ENCODE measurements around the gene CATSPERE.
"Not testable (repeated sequence)": the region's sequence is repeated elsewhere in the genome, so short reads cannot be mapped to it uniquely, and the experiment has no call there.

CATSPERE gene

DNA sequence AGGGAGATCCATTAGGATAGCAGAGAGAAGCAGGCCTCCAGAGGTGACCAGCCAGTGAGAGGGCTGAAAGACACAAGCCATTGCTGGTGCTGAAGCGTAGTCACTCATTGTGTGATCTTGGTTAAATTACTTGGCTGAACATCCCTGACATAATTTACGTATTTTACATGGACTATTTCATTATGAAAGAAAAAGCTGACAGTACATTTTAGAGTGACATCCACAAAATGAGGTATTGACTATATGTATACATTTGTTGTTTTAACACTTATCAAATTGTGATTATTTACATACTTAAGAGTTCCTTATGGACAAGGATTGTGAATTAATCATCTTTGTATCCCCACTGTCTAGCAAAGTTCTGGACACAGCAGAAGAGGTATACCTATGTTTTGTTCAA, 206.7 kb downstream of the CATSPERE start:
- no CpG with 5 or more reads among the region's 2 CpGs for WGBS (ENCODE audit: insufficient coverage)
- H3K4me1 ChIP-seq (ENCODE audit: control extremely low read depth in 1 of 4, control insufficient read depth in 4 of 4, insufficient read depth in 4 of 4, low read length in 3 of 4) = peaks cover 6 to 22% (median 16%) of the 10 kb centered on the region in 4 experiments
- H3K27me3 ChIP-seq (replicated peaks in 2 of 5; ENCODE audit: control insufficient read depth in 4 of 5, insufficient read depth in 5 of 5, low read length in 4 of 5) = no peaks in the 10 kb centered on the region
- no peak for DNase-seq
- peaks cover 4 to 21% (median 9%) of the 10 kb centered on the region in 4 experiments for H3K36me3 ChIP-seq (ENCODE audit: control insufficient read depth in 4 of 4, insufficient read depth in 4 of 4, low read length in 3 of 4)
- H3K9me3 ChIP-seq (ENCODE audit: control extremely low read depth in 1 of 5, control insufficient read depth in 4 of 5, insufficient read depth in 2 of 5, low read depth in 1 of 5, low read length in 4 of 5) = peaks cover 0 to 12% (median 0%) of the 10 kb centered on the region in 5 experiments
- ChIA-PET CTCF (no interaction called here), POLR2A (no interaction called here)
- H3K4me3 ChIP-seq (ENCODE audit: control insufficient read depth in 1 of 7, extremely low read depth in 1 of 7, insufficient read depth in 4 of 7, low read depth in 2 of 7, low read length in 6 of 7) = no peak overlapping the region
- H3K27ac ChIP-seq (ENCODE audit: insufficient read depth in 1 of 2, low read depth in 1 of 2, low read length in 2 of 2, poor library complexity in 1 of 2, severe bottlenecking in 2 of 2) = no peak overlapping the region

DNA sequence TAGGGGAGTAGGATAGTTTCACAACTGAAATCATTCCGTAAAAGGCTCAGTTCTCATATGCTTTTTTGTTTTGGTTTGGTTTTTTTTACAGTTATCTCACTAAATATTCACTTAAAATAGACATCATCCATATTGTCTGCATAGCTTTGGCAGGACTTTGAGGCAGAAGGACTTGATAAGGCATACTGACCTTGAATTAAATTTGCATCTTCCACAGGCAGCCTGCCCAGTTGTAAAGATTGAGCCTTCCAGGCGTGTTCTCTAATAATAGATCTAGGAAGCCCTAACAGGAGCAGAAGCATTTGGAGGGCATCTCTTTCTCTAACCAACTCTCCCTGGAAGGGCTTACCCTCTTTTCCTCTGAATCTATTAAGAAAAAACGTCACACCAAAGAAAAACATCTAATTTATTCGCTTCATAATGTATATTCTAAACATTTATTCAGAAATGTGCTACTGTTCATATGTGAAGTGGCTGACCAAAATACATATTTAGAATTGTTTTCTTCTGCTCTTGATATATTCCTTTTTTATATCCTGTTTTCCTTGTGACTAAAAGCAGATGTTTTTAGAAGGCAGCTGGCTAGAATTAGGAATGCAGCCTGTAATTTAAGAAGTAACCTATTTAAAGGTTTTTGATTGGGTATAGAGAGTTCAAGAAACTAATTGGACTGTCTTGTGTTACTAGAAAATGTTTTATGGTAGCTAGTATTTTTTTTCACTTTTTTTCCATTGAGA, 212.0 kb downstream of the CATSPERE start:
- ChIA-PET POLR2A (no interaction called here), CTCF (no interaction called here)

DNA sequence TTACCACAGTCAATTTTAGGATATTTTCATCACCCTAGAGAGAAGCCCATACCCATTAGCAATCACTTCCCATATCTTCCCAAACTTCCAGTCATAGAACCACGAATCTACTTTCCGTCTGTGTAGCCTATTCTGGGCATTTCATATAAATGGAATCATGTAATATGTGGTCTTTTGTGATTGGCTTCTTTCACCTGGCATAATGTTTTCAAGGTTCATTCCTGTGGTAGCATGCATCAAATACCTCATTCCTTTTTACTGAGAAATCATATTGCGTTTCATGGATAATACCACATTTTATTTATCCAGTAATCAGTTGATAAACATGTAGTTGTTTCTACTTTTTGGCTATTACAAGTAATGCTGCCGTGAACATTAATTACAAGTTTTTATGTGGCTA, 213.4 kb downstream of the CATSPERE start:
- ChIA-PET CTCF (no interaction called here), POLR2A (no interaction called here)
- no peak overlapping the region for H3K4me3 ChIP-seq (ENCODE audit: control insufficient read depth in 1 of 7, extremely low read depth in 1 of 7, insufficient read depth in 4 of 7, low read depth in 2 of 7, low read length in 6 of 7)
- WGBS (ENCODE audit: insufficient coverage) = no CpG with 5 or more reads among the region's 4 CpGs
- no peaks in the 10 kb centered on the region for H3K27me3 ChIP-seq (replicated peaks in 2 of 5; ENCODE audit: control insufficient read depth in 4 of 5, insufficient read depth in 5 of 5, low read length in 4 of 5)
- no peak for DNase-seq
- H3K4me1 ChIP-seq (ENCODE audit: control extremely low read depth in 1 of 4, control insufficient read depth in 4 of 4, insufficient read depth in 4 of 4, low read length in 3 of 4) = no peaks in the 10 kb centered on the region
- H3K27ac ChIP-seq (ENCODE audit: insufficient read depth in 1 of 2, low read depth in 1 of 2, low read length in 2 of 2, poor library complexity in 1 of 2, severe bottlenecking in 2 of 2) = no peak overlapping the region
- H3K9me3 ChIP-seq (ENCODE audit: control extremely low read depth in 1 of 5, control insufficient read depth in 4 of 5, insufficient read depth in 2 of 5, low read depth in 1 of 5, low read length in 4 of 5) = peaks cover 0 to 12% (median 0%) of the 10 kb centered on the region in 5 experiments
- H3K36me3 ChIP-seq (ENCODE audit: control insufficient read depth in 4 of 4, insufficient read depth in 4 of 4, low read length in 3 of 4) = peaks cover 4 to 21% (median 12%) of the 10 kb centered on the region in 4 experiments

More for the DNA sequence above, 212.0 kb downstream of the CATSPERE start:
- no peak overlapping the region for H3K4me3 ChIP-seq (ENCODE audit: control insufficient read depth in 1 of 7, extremely low read depth in 1 of 7, insufficient read depth in 4 of 7, low read depth in 2 of 7, low read length in 6 of 7)
- peaks cover 4 to 21% (median 12%) of the 10 kb centered on the region in 4 experiments for H3K36me3 ChIP-seq (ENCODE audit: control insufficient read depth in 4 of 4, insufficient read depth in 4 of 4, low read length in 3 of 4)
- 0% methylated on average over 1 of the region's 4 CpGs for WGBS (ENCODE audit: insufficient coverage)
- no peak overlapping the region for H3K27ac ChIP-seq (ENCODE audit: insufficient read depth in 1 of 2, low read depth in 1 of 2, low read length in 2 of 2, poor library complexity in 1 of 2, severe bottlenecking in 2 of 2)
- H3K4me1 ChIP-seq (ENCODE audit: control extremely low read depth in 1 of 4, control insufficient read depth in 4 of 4, insufficient read depth in 4 of 4, low read length in 3 of 4) = no peaks in the 10 kb centered on the region
- H3K27me3 ChIP-seq (replicated peaks in 2 of 5; ENCODE audit: control insufficient read depth in 4 of 5, insufficient read depth in 5 of 5, low read length in 4 of 5) = no peaks in the 10 kb centered on the region
- H3K9me3 ChIP-seq (ENCODE audit: control extremely low read depth in 1 of 5, control insufficient read depth in 4 of 5, insufficient read depth in 2 of 5, low read depth in 1 of 5, low read length in 4 of 5) = peaks cover 0 to 12% (median 0%) of the 10 kb centered on the region in 5 experiments
- DNase-seq = no peak

DNA sequence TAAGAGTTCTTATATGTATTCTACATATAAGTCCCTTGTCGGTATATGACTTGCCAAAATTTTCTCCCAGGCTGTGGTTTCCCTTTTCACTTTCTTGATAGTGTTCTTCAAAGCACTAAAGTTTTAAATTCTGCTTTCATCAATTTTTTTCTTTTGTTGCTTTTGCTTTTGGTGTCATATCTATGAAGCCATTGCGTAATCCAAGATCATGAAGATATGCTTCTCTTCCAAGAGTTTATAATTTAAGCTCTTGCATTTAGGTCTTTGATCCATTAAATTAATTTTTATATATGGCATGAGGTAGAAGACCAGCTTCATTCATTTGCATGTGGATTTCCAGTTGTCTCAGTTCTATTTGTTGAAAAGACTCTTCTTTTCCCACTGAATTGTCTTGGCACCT, 214.1 kb downstream of the CATSPERE start:
- no CpG with 5 or more reads among the region's 2 CpGs for WGBS (ENCODE audit: insufficient coverage)
- POLR2A ChIA-PET = no interaction called here
- Histone ChIP-seq H3K27ac (ENCODE audit: insufficient read depth in 1 of 2, low read depth in 1 of 2, low read length in 2 of 2, poor library complexity in 1 of 2, severe bottlenecking in 2 of 2) (no peak overlapping the region), H3K36me3 (ENCODE audit: control insufficient read depth in 4 of 4, insufficient read depth in 4 of 4, low read length in 3 of 4) (peaks cover 4 to 16% (median 10%) of the 10 kb centered on the region in 4 experiments), H3K4me1 (ENCODE audit: control extremely low read depth in 1 of 4, control insufficient read depth in 4 of 4, insufficient read depth in 4 of 4, low read length in 3 of 4) (no peaks in the 10 kb centered on the region), H3K9me3 (ENCODE audit: control extremely low read depth in 1 of 5, control insufficient read depth in 4 of 5, insufficient read depth in 2 of 5, low read depth in 1 of 5, low read length in 4 of 5) (peaks cover 0 to 11% (median 0%) of the 10 kb centered on the region in 5 experiments), H3K4me3 (ENCODE audit: control insufficient read depth in 1 of 7, extremely low read depth in 1 of 7, insufficient read depth in 4 of 7, low read depth in 2 of 7, low read length in 6 of 7) (no peak overlapping the region), H3K27me3 (replicated peaks in 2 of 5; ENCODE audit: control insufficient read depth in 4 of 5, insufficient read depth in 5 of 5, low read length in 4 of 5) (no peaks in the 10 kb centered on the region)
- DNase-seq = no peak
- CTCF ChIA-PET = interaction anchor here (0.9 kb wide), 1 partner anchor 126 kb away, joined by 3 read pairs; no protein-coding TSS in a partner anchor

DNA sequence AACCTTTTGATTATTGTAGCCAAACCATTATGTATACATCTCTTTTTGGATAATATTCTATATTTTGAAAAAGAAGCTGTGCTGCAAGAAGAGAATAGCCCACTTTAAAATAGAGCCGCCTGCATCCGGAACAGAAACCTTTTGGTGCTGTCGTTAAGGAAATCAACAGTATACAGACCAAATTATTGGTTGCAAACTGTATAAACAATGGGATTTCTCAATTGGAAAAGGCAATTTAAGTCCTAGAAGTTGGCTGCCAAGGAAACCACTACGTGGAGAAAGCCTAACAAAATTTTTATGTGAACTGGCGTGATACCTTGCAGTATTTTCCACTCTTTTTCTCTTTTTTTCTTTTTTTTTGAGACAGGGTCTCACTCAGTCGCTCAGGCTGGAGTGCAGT, 217.6 kb downstream of the CATSPERE start:
- WGBS (ENCODE audit: insufficient coverage) = 100% methylated on average over 4 of the region's 6 CpGs
- ChIA-PET CTCF (no interaction called here), POLR2A (no interaction called here)
- Histone ChIP-seq H3K27me3 (replicated peaks in 2 of 5; ENCODE audit: control insufficient read depth in 4 of 5, insufficient read depth in 5 of 5, low read length in 4 of 5) (no peaks in the 10 kb centered on the region), H3K36me3 (ENCODE audit: control insufficient read depth in 4 of 4, insufficient read depth in 4 of 4, low read length in 3 of 4) (peaks cover 0 to 10% (median 5%) of the 10 kb centered on the region in 4 experiments), H3K27ac (ENCODE audit: insufficient read depth in 1 of 2, low read depth in 1 of 2, low read length in 2 of 2, poor library complexity in 1 of 2, severe bottlenecking in 2 of 2) (no peak overlapping the region), H3K4me3 (ENCODE audit: control insufficient read depth in 1 of 7, extremely low read depth in 1 of 7, insufficient read depth in 4 of 7, low read depth in 2 of 7, low read length in 6 of 7) (no peak overlapping the region), H3K9me3 (ENCODE audit: control extremely low read depth in 1 of 5, control insufficient read depth in 4 of 5, insufficient read depth in 2 of 5, low read depth in 1 of 5, low read length in 4 of 5) (no peaks in the 10 kb centered on the region), H3K4me1 (ENCODE audit: control extremely low read depth in 1 of 4, control insufficient read depth in 4 of 4, insufficient read depth in 4 of 4, low read length in 3 of 4) (no peaks in the 10 kb centered on the region)
- DNase-seq = no peak

DNA sequence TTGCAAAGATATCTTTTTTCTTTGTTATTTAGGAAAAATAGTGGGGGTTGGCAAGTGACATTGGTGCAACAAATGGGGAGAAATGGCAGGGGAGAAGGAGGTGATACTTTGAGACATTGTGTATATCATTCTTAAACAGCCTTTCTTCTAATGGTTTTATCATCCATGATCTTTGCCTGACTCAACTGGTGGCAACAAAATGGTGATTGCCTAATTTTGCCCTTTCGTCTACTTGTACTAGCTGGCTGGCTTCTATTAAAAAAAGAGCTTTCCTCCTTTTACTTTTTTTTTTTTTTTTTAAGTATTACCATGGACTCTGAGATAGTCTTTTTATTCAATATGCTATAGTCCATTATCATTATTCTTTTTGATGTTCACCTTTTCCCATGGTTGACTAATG, 219.6 kb downstream of the CATSPERE start:
- POLR2A ChIA-PET = no interaction called here

DNA sequence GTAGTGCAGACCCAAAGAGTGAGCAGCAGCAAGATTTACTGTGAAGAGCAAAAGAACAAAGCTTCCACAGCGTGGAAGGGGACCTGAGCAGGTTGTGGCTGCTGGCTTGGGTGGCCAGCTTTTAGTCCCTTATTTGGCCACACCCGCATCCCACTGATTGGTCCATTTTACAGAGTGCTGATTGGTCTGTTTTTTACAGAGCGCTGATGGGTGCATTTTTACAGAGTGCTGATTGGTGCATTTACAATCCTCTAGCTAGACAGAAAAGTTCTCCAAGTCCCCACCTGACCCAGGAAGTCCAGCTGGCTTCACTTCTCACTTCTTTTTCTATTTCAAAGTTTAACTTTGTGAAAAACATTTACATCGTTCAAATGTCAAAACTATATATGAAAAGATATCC, 221.0 kb downstream of the CATSPERE start:
- H3K4me3 ChIP-seq (ENCODE audit: control insufficient read depth in 1 of 7, extremely low read depth in 1 of 7, insufficient read depth in 4 of 7, low read depth in 2 of 7, low read length in 6 of 7); DNase-seq; H3K4me1 ChIP-seq (ENCODE audit: control extremely low read depth in 1 of 4, control insufficient read depth in 4 of 4, insufficient read depth in 4 of 4, low read length in 3 of 4); CTCF ChIA-PET; H3K27me3 ChIP-seq (replicated peaks in 2 of 5; ENCODE audit: control insufficient read depth in 4 of 5, insufficient read depth in 5 of 5, low read length in 4 of 5); H3K27ac ChIP-seq (ENCODE audit: insufficient read depth in 1 of 2, low read depth in 1 of 2, low read length in 2 of 2, poor library complexity in 1 of 2, severe bottlenecking in 2 of 2); POLR2A ChIA-PET; H3K9me3 ChIP-seq (ENCODE audit: control extremely low read depth in 1 of 5, control insufficient read depth in 4 of 5, insufficient read depth in 2 of 5, low read depth in 1 of 5, low read length in 4 of 5): not testable (repeated sequence)
- WGBS (ENCODE audit: insufficient coverage) = 94% methylated on average over 2 of the region's 4 CpGs
- H3K36me3 ChIP-seq (ENCODE audit: control insufficient read depth in 4 of 4, insufficient read depth in 4 of 4, low read length in 3 of 4) = peaks cover 0 to 10% (median 7%) of the 10 kb centered on the region in 4 experiments

More for the DNA sequence above, 219.6 kb downstream of the CATSPERE start:
- DNase-seq = no peak
- WGBS (ENCODE audit: insufficient coverage) = no CpG with 5 or more reads among the region's 1 CpG
- no peak overlapping the region for H3K27ac ChIP-seq (ENCODE audit: insufficient read depth in 1 of 2, low read depth in 1 of 2, low read length in 2 of 2, poor library complexity in 1 of 2, severe bottlenecking in 2 of 2)
- H3K36me3 ChIP-seq (ENCODE audit: control insufficient read depth in 4 of 4, insufficient read depth in 4 of 4, low read length in 3 of 4) = peaks cover 0 to 7% (median 4%) of the 10 kb centered on the region in 4 experiments
- no peaks in the 10 kb centered on the region for H3K27me3 ChIP-seq (replicated peaks in 2 of 5; ENCODE audit: control insufficient read depth in 4 of 5, insufficient read depth in 5 of 5, low read length in 4 of 5)
- H3K9me3 ChIP-seq (ENCODE audit: control extremely low read depth in 1 of 5, control insufficient read depth in 4 of 5, insufficient read depth in 2 of 5, low read depth in 1 of 5, low read length in 4 of 5) = no peaks in the 10 kb centered on the region
- H3K4me3 ChIP-seq (ENCODE audit: control insufficient read depth in 1 of 7, extremely low read depth in 1 of 7, insufficient read depth in 4 of 7, low read depth in 2 of 7, low read length in 6 of 7) = no peak overlapping the region
- CTCF ChIA-PET = no interaction called here
- H3K4me1 ChIP-seq (ENCODE audit: control extremely low read depth in 1 of 4, control insufficient read depth in 4 of 4, insufficient read depth in 4 of 4, low read length in 3 of 4) = peaks cover 0 to 3% (median 0%) of the 10 kb centered on the region in 4 experiments
